Measurements from ENCODE around the gene SYTL3. TPM values are rescaled to one million over a fixed set of nuclear protein-coding genes. Genes with fewer than 3 reads are reported as not detected.

SYTL3 gene
- total RNA-seq, 4 donors from 2014 or later, result 4.8 to 23.1 (median 11.3) TPM

DNA sequence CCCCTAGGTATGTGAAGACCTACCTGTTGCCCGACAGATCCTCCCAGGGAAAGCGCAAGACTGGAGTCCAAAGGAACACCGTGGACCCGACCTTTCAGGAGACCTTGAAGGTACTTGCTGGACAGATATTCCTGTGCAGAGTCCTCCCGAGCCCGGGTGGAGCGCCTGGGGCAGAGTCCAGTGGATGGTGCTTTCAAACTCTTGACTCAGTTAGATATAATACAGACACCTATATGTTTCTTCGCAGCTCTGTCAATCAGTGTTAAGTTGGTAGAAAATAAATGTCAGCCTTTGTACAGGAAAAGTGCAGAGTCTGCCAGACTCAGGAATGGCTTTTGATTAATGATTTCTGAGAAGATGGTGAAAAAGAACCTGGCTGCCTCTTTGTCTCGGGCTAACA, 102.1 kb downstream of the SYTL3 start:
- peak; percentile 10 to 92 (median 87) for DNase-seq
- Histone ChIP-seq H3K4me3 (peak overlapping the region in 2 of 4 donors; percentile 18 to 41), H3K36me3 (no peaks in the 10 kb centered on the region), H3K4me1 (peaks cover 0 to 10% (median 0%) of the 10 kb centered on the region in 4 donors), H3K9me3 (no peaks in the 10 kb centered on the region), H3K27ac (peak overlapping the region in 3 of 4 donors; percentile 42 to 95 (median 86)), H3K27me3 (no peaks in the 10 kb centered on the region)
- peak in 1 of 2 donors; percentile 42 for TF ChIP-seq POLR2A (IDR thresholded peaks at IDR 0.05)
- TF ChIP-seq, protein P1, sequence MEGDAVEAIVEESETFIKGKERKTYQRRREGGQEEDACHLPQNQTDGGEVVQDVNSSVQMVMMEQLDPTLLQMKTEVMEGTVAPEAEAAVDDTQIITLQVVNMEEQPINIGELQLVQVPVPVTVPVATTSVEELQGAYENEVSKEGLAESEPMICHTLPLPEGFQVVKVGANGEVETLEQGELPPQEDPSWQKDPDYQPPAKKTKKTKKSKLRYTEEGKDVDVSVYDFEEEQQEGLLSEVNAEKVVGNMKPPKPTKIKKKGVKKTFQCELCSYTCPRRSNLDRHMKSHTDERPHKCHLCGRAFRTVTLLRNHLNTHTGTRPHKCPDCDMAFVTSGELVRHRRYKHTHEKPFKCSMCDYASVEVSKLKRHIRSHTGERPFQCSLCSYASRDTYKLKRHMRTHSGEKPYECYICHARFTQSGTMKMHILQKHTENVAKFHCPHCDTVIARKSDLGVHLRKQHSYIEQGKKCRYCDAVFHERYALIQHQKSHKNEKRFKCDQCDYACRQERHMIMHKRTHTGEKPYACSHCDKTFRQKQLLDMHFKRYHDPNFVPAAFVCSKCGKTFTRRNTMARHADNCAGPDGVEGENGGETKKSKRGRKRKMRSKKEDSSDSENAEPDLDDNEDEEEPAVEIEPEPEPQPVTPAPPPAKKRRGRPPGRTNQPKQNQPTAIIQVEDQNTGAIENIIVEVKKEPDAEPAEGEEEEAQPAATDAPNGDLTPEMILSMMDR (IDR thresholded peaks at IDR 0.05), result peak in 2 of 6 experiments; percentile 12 to 14

DNA sequence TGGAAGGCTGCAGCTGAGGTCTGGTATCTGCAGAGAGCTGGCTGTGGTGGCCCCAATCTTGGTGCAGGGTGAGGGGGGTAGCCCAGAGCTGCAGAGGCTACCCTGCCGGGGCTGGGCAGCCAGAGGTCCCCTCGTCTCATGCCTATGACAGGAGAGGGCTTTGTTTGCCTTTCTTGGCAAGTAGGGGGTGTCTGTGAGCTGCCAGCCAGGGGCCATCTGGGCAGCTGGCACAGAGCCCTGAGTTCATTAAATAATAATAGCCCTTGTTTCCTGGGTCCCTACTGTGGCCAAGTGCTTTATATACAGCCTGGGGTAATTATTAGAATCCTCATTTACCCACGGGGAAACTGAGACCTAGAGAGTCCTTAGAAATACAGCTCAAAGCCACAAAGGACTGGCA, 102.8 kb downstream of the SYTL3 start:
- Histone ChIP-seq H3K9me3 (no peaks in the 10 kb centered on the region), H3K4me3 (no peak overlapping the region), H3K36me3 (no peaks in the 10 kb centered on the region), H3K27ac (peak overlapping the region in 3 of 4 donors; percentile 20 to 95 (median 72)), H3K4me1 (peaks cover 0 to 10% (median 0%) of the 10 kb centered on the region in 4 donors), H3K27me3 (no peaks in the 10 kb centered on the region)
- peak in 1 of 3 donors; percentile 56 for DNase-seq
- no peak for TF ChIP-seq POLR2A (IDR thresholded peaks at IDR 0.05)
- TF ChIP-seq, protein P1 (IDR thresholded peaks at IDR 0.05), result peak in 3 of 6 experiments; percentile 29 to 42 (median 32)

DNA sequence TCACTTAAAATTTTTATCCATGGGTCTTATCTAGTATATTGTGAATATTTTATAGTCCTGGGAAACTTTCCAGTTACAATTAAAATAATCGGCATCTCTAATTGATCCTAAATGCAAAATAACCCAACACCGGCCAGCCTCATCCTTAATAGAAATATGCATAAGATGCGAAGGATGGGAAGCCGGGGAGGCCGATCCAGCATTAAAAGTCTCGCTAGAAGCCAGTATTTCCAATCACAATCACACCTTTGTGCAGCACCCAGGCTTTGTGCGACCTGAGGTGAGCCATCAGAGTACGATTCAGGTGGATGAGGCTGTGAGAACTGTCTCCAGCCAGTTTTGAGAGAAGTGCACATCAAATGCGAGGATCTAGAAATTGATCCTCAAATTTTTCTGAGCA, 104.0 kb downstream of the SYTL3 start:
- no peak overlapping the region for H3K4me3 ChIP-seq
- H3K4me1 ChIP-seq, result peaks cover 0 to 10% (median 0%) of the 10 kb centered on the region in 4 donors
- H3K27me3 ChIP-seq, result no peaks in the 10 kb centered on the region
- no peak overlapping the region for H3K27ac ChIP-seq
- no peaks in the 10 kb centered on the region for H3K9me3 ChIP-seq
- no peak for DNase-seq
- H3K36me3 ChIP-seq, result no peaks in the 10 kb centered on the region
- TF ChIP-seq, protein P1 (IDR thresholded peaks at IDR 0.05), result no peak
- TF ChIP-seq POLR2A (IDR thresholded peaks at IDR 0.05), result no peak

DNA sequence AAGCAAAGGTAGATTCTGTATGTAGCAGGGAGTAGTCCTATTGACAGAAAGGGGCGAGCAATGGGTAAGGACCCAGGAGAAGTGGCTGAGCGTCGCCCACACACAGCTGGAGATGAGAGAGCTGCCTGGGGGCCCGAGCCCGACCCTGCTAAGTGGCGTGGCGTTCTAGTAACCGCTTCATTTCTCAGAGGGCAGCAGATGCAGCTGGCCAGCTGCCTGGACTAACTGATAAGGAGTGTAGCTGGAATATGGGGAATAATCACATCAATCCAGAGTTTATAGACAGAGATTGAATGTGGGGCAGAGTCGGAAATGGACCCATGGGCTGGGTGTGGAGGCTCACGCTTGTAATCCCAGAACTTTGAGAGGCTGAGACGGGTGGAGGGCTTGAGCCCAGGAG, 104.9 kb downstream of the SYTL3 start:
- Histone ChIP-seq H3K9me3 (no peaks in the 10 kb centered on the region), H3K4me3 (no peak overlapping the region), H3K4me1 (peaks cover 0 to 10% (median 0%) of the 10 kb centered on the region in 4 donors), H3K27me3 (no peaks in the 10 kb centered on the region), H3K36me3 (no peaks in the 10 kb centered on the region), H3K27ac (no peak overlapping the region)
- TF ChIP-seq, protein P1 (IDR thresholded peaks at IDR 0.05), result no peak
- no peak for TF ChIP-seq POLR2A (IDR thresholded peaks at IDR 0.05)
- DNase-seq, result no peak

DNA sequence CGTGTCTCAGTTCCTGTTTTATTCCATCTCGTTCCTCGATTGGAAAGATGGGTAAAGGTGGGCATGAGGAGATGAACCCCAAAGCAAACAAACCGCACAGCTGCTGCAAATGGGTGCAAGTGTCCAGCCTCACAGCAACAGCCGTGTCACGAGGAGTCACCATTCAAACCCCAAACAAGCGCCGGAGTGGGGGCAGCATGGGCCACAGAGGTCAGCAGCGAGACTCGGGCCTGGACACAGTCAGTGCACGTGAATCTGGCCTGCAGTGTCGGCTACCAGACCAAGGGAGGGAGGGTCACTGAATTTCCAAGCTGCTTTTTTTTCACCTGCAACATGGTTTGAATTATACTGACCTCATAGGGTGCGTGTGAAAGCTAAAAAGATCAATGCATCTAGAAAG, 105.8 kb downstream of the SYTL3 start:
- DNase-seq, result no peak
- H3K36me3 ChIP-seq, result no peaks in the 10 kb centered on the region

More for the DNA sequence above, 105.8 kb downstream of the SYTL3 start:
- H3K4me1 ChIP-seq, result peaks cover 0 to 10% (median 0%) of the 10 kb centered on the region in 4 donors
- no peaks in the 10 kb centered on the region for H3K9me3 ChIP-seq
- no peak overlapping the region for H3K4me3 ChIP-seq
- H3K27ac ChIP-seq, result no peak overlapping the region
- TF ChIP-seq, protein P1 (IDR thresholded peaks at IDR 0.05), result no peak
- TF ChIP-seq POLR2A (IDR thresholded peaks at IDR 0.05), result no peak
- no peaks in the 10 kb centered on the region for H3K27me3 ChIP-seq

Measured in Peyer's patch (tissue), 4 donors.